WI38 (cell line): ENCODE results near the gene CAMK2D.

Source experiments
- H3K4me3 ChIP-seq: 2 replicates; pipeline ENCODE4 v1.5.1; 2011; ENCODE audit warnings: low read depth, mild to moderate bottlenecking, control low read depth, low read length
- CTCF ChIP-seq: IDR thresholded peaks from 2 replicates; pipeline ENCODE4 v1.5.1; 2012; ENCODE audit warnings: low read depth, mild to moderate bottlenecking, control low read depth, low read length

The CAMK2D gene

DNA sequence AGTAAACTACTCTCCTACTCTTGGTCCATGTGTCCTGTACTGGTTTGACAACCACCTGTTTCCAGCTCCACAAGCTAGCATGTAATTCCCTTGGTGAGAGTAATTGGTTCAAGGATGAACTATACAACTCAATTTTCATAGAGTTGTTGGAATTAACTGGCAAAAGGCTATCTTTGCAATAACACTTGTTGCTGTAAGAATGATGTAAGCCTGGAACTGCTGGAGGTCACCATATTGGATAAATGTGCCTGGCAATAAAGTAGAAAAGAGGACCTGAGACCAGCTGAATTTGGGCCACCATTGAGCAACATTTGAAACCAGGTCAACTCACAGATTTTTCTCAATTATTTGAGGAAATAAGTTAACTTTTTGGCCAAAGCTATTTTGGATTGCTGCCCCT is 175.5 kb downstream of the CAMK2D start:
- no peak for TF ChIP-seq CTCF

GRCh38 chr4:113584407-113585150 is 177.0 kb downstream of the CAMK2D start:
- H3K4me3 ChIP-seq = no peak overlapping the region
- TF ChIP-seq CTCF = no peak

More for the DNA sequence above, 175.5 kb downstream of the CAMK2D start:
- H3K4me3 ChIP-seq = no peak overlapping the region

GRCh38 chr4:113582737-113583136 is 178.8 kb downstream of the CAMK2D start:
- no peak overlapping the region for H3K4me3 ChIP-seq
- TF ChIP-seq CTCF = no peak

DNA sequence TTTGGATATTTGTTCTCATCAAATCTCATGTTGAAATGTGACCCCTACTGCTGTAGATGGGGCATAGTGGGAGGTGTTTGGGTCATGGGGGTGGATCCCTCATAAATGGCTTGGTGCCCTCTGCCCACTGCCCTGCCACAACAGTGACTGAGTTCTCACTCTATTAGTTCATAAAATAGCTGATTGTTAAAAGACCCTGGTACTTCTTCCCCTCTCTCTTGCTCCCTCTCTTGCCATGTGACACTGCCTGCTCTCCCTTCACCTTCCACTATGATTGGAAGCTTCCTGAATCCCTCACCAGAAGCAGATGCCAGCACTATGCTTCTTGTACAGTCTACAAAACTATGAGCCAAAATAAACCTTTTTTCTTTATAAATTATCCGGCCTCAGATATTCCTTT is 182.2 kb downstream of the CAMK2D start:
- no peak overlapping the region for H3K4me3 ChIP-seq
- TF ChIP-seq CTCF = no peak

- H3K4me3 ChIP-seq = no peak overlapping the region
- TF ChIP-seq CTCF = no peak
Observed at GRCh38 chr4:113576947-113577678, 184.4 kb downstream of the CAMK2D start.

- no peak overlapping the region for H3K4me3 ChIP-seq
Observed at GRCh38 chr4:113575401-113575800, 186.1 kb downstream of the CAMK2D start.

More at GRCh38 chr4:113575401-113575800, 186.1 kb downstream of the CAMK2D start:
- no peak for TF ChIP-seq CTCF
